Bronchial epithelial cell (primary cell): ENCODE measurements around the gene FKBP9. TPM values are rescaled to one million over a fixed set of nuclear protein-coding genes. Genes with fewer than 3 reads are reported as not detected.
"Not testable (repeated sequence)": the region's sequence is repeated elsewhere in the genome, so short reads cannot be mapped to it uniquely, and the experiment has no call there.

ENCODE experiments used
- DNase-seq: peaks from one replicate; pipeline ENCODE4 v3.0.0-alpha.2; 2010; ENCODE audit warnings: low read depth
- FAIRE-seq: peaks from 2 replicates; lab custom pipeline; 2011; peaks lifted over from hg19 to GRCh38; lab: Jason Lieb, UNC
- H3K27me3 ChIP-seq: 2 replicates; pipeline ENCODE4 v1.5.1; 2011; ENCODE audit warnings: low read length; ENCODE audit not compliant: control insufficient read depth, insufficient read depth
- H3K36me3 ChIP-seq: 2 replicates; pipeline ENCODE4 v1.5.1; 2011; ENCODE audit warnings: low read length; ENCODE audit not compliant: control insufficient read depth, insufficient read depth
- H3K4me3 ChIP-seq: 2 replicates; pipeline ENCODE4 v1.5.1; 2011; ENCODE audit warnings: mild to moderate bottlenecking, low read depth, low read length, control low read depth
- total RNA-seq: library from RNA; depleted of rRNA; stranded (reverse); fragments of >200 nt; gene quantifications from 2 replicates; pipeline ENCODE4 v1.2.1, GENCODE V29; 2014
- TF ChIP-seq, protein P1 (sequence below): IDR thresholded peaks from 2 replicates; pipeline ENCODE4 v1.5.1; 2011; ENCODE audit warnings: mild to moderate bottlenecking, moderate library complexity, low read length, control low read depth, inconsistent platforms; ENCODE audit not compliant: insufficient read depth, severe bottlenecking

The FKBP9 gene, protein sequence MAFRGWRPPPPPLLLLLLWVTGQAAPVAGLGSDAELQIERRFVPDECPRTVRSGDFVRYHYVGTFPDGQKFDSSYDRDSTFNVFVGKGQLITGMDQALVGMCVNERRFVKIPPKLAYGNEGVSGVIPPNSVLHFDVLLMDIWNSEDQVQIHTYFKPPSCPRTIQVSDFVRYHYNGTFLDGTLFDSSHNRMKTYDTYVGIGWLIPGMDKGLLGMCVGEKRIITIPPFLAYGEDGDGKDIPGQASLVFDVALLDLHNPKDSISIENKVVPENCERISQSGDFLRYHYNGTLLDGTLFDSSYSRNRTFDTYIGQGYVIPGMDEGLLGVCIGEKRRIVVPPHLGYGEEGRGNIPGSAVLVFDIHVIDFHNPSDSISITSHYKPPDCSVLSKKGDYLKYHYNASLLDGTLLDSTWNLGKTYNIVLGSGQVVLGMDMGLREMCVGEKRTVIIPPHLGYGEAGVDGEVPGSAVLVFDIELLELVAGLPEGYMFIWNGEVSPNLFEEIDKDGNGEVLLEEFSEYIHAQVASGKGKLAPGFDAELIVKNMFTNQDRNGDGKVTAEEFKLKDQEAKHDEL
- total RNA-seq = 468 and 571 TPM in 2 replicates

DNA sequence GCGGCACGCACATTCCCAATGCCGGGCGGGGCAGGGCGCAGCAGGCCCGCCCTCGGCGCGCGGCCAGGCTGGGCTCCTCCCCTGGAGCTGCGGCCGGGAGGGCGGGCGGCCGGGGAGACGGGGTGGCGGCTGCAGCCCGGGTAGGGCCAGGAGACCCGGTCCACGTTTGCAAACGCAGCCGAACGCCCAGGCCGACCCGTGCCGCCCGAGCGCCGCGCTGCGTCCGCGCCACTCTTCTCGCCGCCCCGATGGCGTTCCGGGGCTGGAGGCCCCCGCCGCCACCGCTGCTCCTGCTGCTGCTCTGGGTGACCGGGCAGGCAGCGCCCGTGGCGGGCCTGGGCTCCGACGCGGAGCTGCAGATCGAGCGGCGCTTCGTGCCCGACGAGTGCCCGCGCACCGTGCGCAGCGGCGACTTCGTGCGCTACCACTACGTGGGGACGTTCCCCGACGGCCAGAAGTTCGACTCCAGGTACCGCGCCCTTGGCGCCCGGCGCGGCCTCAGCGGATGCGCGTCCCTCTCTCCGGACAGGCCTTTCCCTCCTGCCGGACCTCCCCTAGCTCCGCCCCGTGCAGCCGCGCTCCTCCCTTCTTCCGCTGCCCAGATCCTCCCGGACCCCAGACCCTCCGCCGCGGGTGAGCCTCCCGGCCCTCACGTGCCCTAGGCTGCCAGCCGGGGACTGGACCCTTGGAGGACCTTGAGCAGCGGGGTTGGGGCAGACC is at the start of gene FKBP9:
TSS of gene FKBP9 (plus strand) at position 115 of the 720 bp plus-strand sequence. CDS start at position 249, 134 bp downstream.
- Histone ChIP-seq H3K36me3 (no peaks in the 10 kb centered on the region), H3K27me3 (no peaks in the 10 kb centered on the region), H3K4me3 (peak within 1 kb of the TSS; percentile 98)
- DNase-seq = peak; percentile 71
- FAIRE-seq = no peak
- TF ChIP-seq, protein P1, sequence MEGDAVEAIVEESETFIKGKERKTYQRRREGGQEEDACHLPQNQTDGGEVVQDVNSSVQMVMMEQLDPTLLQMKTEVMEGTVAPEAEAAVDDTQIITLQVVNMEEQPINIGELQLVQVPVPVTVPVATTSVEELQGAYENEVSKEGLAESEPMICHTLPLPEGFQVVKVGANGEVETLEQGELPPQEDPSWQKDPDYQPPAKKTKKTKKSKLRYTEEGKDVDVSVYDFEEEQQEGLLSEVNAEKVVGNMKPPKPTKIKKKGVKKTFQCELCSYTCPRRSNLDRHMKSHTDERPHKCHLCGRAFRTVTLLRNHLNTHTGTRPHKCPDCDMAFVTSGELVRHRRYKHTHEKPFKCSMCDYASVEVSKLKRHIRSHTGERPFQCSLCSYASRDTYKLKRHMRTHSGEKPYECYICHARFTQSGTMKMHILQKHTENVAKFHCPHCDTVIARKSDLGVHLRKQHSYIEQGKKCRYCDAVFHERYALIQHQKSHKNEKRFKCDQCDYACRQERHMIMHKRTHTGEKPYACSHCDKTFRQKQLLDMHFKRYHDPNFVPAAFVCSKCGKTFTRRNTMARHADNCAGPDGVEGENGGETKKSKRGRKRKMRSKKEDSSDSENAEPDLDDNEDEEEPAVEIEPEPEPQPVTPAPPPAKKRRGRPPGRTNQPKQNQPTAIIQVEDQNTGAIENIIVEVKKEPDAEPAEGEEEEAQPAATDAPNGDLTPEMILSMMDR = no peak

DNA sequence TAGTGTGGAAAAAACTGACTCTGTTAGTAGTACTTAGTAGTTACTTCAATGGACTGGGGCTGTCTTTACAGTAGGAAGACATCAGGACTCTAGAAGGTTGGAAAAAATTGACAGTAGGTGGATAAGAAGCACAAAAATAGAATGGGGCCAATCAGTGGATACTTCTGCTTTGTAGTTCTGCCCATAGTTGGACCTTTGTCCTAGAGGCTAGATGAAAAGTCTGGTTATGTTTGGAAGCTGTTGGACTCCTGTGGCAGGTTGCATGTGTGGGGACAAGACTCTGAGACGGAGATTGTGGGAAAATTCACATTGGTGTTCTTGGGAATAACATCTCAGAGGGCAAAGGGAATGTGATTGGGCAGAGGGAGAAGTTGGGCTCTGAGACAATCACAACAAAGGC is 47.0 kb upstream of the FKBP9 start:
- no peak overlapping the region for H3K4me3 ChIP-seq
- no peaks in the 10 kb centered on the region for H3K27me3 ChIP-seq
- H3K36me3 ChIP-seq = no peaks in the 10 kb centered on the region
- FAIRE-seq (no peak), DNase-seq (no peak)
- TF ChIP-seq, protein P1 = no peak

DNA sequence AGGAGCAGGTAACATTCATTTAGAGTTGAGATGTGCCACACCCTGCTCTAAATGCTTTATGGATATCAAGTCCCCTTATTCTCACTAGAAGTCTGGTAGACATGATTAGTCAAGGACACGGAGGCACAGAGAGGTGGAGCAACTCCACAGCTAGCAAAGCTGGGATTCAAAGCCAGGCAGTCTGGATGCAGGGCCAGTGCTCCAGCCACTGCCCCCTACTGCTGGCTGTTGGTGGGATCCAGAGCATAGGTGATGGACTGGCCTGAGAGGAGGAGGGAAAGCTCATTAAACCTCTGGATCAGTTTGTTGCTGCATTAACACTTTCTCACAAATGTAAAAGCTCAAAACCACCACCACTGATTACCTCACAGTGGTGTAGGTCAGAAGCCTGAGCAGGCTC is 43.1 kb upstream of the FKBP9 start:
- TF ChIP-seq, protein P1 = no peak
- no peak overlapping the region for H3K4me3 ChIP-seq
- DNase-seq = no peak
- H3K36me3 ChIP-seq = peaks cover 6% of the 10 kb centered on the region
- no peak for FAIRE-seq
- H3K27me3 ChIP-seq = no peaks in the 10 kb centered on the region

DNA sequence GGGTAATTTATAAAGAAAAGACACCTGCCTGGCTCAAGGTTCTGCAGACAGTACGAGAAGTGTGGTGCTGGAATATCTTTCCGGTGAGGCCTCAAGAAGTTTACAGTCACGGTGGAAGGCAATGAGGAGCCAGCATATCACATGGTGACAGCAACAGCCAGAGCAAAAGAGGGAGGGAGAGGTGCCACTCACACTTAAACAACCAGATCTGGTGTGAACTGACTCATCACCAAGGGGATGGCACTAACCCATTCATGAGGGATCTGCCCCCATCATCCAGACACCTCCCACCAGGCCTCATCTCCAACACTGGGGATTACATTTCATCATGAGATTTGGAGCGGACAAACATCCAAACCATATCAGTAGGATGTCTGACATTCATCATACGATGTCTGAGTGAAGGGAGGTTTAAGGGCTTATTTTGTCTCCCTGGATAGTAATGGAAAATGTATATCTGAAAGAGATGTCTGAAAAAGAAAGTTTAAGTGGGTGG is 42.2 kb upstream of the FKBP9 start:
- FAIRE-seq = no peak
- Histone ChIP-seq H3K27me3 (no peaks in the 10 kb centered on the region), H3K4me3 (no peak overlapping the region), H3K36me3 (peaks cover 6% of the 10 kb centered on the region)
- TF ChIP-seq, protein P1 = no peak
- DNase-seq = no peak

DNA sequence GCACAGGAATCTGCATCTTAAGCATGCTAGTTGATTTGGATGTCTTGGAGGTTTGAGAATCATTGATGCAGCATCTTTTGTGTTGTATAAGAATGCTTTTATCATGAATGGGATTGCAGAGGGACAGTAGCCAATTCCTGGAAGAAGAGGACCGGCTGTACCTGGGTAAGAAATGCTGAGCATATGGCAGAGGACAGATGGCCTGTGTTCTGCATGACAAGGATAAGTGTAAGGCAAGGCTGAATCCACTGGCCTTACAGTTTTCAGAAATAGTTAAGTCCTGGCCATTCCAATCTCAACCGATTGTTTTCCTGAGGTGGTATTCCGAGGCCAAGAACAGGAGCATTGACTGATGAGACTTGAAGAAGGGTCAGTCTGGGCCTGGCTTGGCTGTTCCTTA is 41.2 kb upstream of the FKBP9 start:
- DNase-seq (no peak), FAIRE-seq (no peak)
- peaks cover 6% of the 10 kb centered on the region for H3K36me3 ChIP-seq

DNA sequence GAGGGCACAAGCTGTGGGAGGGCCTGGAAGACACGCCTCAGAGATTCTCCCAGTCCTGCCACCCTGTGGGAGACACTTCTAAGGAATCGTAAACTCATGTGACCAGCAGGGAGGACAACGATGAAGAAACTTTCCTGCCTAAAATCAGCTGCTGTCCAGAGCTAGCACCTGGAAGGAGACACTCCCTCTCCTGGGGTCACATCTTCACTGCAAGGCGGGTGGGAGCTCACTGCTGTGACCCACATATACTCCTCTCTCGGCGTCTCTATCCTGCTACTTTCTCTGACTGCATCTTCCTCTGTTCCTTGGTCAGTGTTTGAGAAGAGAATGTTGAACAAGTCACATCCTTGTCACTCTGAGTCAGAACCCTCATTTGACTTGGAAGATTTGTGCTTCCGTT is 40.2 kb upstream of the FKBP9 start:
- not testable (repeated sequence) for H3K36me3 ChIP-seq, H3K27me3 ChIP-seq, DNase-seq, H3K4me3 ChIP-seq
- peak; percentile 62 for FAIRE-seq

More for the DNA sequence above, 41.2 kb upstream of the FKBP9 start:
- H3K4me3 ChIP-seq = no peak overlapping the region
- H3K27me3 ChIP-seq = no peaks in the 10 kb centered on the region
- TF ChIP-seq, protein P1 = no peak
